Hindlimb muscle (tissue), 1 donor: Measurements from ENCODE around the gene PSG6. TPM values are rescaled to one million over a fixed set of nuclear protein-coding genes. Genes with fewer than 3 reads are reported as not detected.
"Not testable (repeated sequence)": the region's sequence is repeated elsewhere in the genome, so short reads cannot be mapped to it uniquely, and the experiment has no call there.

Experiments
- DNase-seq: peaks from one replicate; pipeline ENCODE4 v3.0.0-alpha.2; 2013
- polyA plus RNA-seq: library from polyadenylated mRNA; unstranded; fragments of 120-200 nt; gene quantifications from one replicate; pipeline ENCODE4 v1.2.1, GENCODE V29; 2013; ENCODE audit not compliant: insufficient read length

The PSG6 gene
- not detected for polyA plus RNA-seq

DNA sequence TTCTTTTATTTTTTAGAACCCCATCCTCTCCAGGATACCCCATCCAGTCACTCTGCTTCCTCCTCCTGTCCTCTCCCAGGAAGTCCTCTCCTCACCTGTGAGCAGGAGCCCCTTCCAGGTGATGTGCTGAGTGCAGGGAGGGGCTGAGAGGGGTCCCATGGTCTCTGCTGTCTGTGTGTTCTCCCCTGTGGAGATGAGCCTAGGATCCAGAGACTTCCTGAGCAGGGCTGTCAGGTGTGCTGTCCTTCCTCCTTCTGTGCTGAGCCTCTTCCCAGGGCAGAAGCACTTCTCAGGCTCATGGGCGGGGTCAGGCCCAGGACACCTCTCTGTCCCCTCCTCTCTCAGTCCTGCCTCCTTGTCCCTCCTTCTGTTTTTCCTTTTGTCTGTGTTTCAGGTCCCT lies at the start of gene PSG6:
Gene PSG6, minus strand, starts transcription at position 261 of the 400 bp plus-strand sequence. Its CDS starts 102 bp downstream, at position 159.
- not testable (repeated sequence) for DNase-seq

DNA sequence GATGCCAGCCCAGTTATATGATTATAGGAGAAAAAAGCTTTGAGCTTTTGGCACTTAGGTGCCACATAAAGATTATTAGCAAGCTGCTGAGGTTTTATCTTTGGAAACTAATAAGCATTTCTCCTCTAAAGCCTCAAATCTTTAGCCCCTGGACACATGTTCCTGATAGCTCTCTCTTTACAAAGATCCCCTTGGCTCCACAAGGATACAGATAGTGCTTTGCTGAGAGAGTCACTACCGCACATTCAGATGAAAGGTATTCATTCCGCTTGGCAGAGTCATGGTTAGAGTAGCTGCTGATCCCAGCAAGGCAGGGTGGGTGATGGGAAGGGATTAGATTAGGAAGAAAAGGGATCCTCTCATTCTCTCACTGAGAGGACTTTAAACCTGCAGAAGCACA lies 47.5 kb upstream of the PSG6 start:
- no peak for DNase-seq

DNA sequence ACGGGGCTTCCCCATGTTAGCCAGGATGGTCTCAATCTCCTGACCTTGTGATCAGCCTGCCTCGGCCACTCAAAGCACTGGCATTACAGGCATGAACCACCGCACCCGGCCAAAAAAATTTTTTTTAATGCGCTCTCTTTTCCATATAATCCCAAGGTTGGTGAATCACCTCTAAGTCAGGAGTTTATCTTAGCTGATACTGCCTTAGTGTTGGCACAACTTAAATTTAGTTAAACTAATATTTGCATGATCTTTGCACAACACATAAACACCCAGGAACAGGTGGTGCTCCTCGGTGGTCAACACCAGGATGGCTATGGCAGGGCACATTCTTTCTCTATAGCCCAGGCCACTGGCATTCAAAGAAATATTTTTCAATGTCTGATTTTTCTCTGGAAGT lies 43.4 kb upstream of the PSG6 start:
- no peak for DNase-seq

DNA sequence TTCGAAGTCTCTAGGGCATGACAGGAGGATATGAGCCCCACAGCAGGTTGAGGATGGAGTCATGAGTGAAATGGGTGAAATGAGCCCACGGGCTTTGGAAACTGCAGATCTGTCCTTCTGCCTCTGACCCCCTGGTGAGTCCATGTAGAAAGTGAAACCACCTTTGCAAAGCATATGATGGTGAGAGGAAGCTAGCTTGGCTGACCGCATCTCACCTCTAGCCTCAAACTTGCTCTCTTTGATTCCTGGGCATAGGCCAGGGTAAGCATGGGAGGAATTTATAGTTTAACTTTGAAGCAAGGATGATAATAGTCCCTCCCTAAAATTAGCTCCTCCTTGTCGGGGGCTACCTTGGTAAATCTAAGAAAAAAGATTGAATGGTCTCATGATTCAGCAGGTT lies 34.4 kb upstream of the PSG6 start:
- not testable (repeated sequence) for DNase-seq

DNA sequence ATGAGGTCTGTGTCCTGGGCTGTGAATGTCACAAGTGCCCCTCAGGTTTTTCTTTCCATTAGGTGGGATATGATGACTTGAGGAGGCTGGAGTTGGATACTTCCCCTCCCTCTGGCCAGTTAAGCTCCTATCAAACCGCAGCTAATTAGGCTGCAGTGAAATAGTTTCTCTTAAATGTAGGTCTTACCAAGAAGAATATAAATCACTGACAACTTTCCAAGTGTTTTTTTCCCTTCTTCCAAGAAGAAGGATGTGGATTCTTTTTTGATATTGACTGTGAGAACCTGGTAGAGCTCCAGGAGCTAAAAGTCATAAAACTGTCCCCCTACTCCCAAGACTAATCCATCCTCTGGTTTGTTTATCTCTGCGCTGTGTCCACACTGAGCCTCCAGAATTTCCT lies 33.8 kb upstream of the PSG6 start:
- DNase-seq: not testable (repeated sequence)

DNA sequence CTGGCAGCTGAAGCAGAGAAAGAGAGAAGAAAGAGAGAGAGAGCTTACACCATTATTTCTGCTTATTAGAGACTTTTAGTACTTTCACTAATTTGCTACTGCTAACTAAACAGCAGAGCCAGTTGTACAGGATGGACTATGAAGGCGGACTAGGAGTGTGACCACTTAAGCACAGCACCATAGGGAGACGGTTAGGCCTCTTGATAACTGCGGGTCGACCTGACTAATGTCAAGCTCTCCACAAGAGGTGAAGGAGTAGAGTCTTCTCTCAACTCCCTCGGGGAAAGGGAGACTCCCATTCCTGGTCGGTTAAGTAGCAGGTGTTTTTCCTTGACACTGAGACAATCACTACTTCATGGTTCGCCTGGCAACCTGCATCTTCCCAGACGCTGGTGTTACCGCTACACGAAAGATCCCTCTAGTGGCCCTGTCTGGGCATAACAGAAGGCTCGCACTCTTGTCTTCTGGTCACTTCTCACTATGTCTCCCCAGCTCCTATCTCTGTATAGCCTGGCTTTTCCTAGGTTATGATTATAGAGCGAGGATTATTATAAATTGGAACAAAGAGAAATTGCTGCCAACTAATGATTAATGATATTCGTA lies 24.6 kb upstream of the PSG6 start:
- DNase-seq: no peak

DNA sequence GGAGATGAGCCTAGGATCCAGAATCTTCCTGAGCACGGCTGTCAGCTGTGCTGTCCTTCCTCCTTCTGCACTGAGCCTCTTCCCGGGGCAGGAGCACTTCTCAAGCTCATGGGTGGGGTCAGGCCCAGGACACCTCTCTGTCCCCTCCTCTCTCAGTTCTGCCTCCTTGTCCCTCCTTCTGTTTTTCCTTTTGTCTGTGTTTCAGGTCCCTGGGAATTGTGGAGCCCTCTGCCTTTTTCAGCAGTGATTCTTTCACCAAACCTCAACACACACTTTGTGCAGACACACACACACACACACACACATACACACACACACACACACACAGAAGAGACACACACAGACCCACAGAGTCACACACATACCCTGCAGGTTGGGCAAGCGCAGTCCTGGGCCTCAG lies 19.4 kb upstream of the PSG6 start, which contains the start of gene PSG7:
Gene PSG7, minus strand, starts transcription at position 101 of the 400 bp plus-strand sequence. CDS start 131 bp downstream, outside the sequence.
- DNase-seq: not testable (repeated sequence)

DNA sequence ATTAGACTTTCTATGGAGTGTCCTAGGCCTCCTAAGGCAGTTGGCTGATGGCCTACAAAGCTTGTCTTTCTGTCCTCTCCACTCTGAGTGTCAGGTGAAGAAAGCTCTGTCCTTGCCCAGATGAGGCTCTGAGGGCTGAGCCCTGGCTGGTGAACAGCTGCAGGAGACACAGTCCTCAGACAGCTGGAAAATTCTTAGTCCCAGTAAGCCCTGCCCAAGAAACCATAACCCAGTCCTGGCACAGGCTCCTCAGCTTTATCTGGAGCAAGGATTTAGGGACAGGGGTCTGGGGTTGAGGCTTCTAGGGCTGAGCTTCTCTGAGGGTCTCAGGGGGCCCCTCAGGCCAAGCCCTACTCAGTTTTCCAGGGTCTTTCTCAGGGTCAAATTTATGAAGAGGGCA lies 17.0 kb upstream of the PSG6 start:
- DNase-seq: not testable (repeated sequence)

DNA sequence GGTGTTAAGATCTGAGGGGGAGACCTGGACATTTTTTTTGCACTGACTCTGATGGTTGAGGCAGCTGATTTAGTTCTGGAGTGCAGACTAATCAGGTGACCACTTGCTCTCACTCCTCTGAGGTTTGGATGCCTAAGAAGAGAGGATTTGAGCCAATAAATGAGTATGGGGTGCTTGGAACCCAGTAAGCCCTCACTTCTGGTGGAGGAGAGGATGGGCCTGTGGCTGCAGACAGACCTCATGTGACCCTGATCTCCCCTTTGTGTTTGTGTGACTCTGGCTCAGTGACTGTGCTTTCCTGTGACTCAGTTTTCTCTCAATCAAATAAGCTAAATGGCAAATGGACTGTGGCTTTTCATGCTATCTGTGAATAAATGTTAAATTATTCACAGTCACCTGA lies 16.5 kb upstream of the PSG6 start:
- not testable (repeated sequence) for DNase-seq

DNA sequence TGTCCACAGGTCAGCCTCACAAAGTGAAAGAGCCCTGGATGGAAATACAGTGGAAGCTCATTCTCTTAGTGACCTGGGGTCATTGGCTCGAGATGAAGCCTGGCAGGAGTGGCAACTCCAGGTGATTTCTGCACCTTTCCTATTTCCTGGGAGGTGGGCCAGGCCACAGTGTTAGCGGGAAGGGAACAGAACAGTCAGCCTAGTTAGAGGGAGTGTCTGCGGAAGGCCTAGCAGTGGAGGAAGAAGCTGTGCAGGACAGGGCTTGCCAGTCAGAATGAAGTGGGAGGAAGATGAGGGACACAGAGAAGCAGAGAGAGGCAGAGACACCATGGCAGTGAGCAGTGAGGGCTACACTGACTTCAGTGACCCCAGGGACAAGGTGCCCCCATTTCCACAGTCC lies 15.7 kb upstream of the PSG6 start:
- not testable (repeated sequence) for DNase-seq

DNA sequence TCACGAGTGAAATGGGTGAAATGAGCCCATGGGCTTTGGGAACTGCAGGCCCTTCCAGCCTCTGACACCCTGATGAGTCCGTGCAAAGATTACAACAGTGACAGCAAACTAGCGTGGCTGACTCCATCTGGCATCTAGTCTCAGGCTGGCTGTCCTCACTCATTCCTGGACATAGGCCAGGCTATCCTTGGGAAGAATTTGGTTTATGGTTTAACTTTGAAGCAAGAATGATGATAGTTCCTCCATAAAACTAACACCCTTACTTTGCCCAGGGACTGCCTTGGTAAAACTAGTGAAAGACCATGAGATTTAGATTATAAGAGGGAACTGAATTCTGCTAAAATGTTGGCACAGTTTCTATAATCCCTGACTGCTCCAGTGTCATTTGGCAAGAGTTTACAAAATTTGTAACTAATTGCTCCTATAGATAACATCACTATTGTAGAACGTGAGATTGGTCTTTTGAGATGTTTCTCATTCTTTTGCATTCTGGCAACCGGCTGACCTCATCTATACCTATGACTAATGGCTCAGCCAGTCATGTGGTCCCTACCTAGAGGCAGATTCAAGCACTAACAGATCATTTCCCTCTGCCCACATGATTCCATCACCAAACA lies 14.9 kb upstream of the PSG6 start:
- DNase-seq: not testable (repeated sequence)

DNA sequence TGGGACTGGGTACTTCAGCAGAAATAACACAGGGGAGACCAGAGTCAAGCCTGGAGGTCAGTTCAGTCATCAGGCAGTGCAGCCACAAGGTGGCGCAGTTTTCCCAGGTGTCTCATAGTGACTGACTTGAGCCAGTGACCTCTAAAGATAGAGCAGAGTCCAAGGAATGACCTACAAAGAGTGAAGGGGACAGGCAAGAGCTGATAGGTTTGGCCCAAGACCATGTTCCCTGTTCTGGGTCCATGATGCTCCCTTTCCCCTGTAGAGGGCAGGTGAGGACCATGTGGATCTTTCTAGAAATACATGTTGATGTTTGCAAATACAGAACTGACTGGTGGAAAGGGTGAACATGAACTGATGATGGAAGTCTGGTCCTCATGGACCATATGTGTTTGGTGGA lies 12.5 kb upstream of the PSG6 start:
- DNase-seq: not testable (repeated sequence)

DNA sequence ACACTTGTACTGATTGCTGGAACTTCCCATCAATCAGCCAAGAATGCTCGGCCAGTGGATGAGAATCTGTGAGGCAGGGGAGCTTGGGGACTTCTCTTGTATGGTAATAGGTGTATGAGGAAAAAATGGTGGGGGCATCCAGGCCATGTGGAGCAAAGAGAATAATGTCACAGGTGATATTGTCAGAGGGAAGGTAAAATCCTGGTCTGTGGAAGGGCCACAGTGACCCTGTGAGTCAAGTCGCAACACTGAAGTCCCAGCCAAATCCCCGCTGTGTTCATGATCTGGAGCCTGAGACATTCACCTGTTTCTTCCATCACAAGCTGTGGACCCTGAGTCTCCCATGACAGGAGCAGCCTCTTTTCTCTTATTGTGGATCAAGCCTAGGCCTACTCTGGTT lies 11.2 kb upstream of the PSG6 start:
- no peak for DNase-seq

DNA sequence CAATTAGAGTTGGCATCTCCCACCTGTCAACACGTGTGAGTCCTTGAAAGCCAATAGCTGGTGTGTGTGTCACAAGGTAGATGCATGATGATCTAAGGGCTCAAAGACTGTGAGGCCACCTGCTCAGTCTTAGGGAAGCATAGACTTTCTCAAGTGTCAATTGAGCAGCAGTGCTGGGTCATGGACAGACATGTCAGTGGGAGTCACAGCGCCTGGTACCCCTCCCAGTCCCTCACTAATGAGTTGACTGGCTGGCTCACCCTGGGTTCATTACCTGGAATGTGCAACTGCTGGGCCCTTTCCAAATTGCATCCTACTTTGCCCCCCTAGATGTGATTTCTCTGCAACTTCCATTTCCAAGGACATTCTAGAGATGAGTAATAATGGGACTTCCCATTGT lies 9.1 kb upstream of the PSG6 start:
- DNase-seq: no peak

DNA sequence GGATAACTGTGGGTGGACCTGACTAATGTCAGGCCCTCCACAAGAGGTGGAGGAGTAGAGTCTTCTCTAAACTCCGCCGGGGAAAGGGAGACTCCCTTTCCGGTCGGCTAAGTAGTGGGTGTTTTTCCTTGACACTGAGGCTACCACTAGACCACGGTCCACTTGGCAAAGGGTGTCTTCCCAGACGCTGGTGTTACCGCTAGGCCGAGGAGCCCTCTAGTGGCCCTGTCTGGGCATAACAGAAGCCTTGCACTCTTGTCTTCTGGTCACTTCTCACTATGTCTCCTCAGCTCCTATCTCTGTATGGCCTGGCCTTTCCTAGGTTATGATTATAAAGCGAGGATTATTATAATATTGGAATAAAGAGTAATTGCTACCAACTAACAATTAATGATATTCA lies 5.4 kb upstream of the PSG6 start:
- not testable (repeated sequence) for DNase-seq

DNA sequence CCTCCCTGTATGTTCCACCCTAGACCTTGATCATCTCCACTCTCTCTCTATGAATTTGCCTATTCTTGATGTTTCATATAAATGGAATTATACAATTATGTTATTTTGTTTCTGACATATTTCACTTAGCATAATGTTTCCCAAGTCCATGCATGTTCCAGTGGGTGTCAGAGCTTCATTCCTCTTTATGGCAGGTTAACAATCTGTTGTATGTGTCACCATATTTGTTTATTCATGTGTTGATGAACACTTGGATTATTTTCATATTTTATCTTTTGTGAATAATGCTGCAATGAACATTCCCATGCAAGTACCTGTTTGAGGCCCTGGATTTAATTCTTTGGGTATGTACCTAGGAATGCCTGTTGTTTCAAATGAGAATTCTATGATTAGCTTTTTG lies 3.3 kb upstream of the PSG6 start:
- not testable (repeated sequence) for DNase-seq

DNA sequence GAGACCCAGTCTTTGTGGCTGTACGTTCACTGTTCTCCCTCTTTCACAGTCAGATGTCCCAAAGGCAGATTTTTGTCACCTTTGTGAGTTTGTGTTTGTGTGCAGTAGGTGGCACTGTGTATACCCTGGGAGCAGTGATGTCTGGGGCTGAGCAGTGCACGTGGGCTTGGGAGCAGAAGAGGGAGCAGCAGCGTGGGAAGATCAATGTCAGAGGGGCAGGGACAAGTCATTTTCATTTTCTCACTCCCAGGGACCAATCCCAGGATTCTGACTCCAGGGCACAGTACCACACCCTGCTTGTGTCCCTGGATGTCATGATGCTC lies 2.0 kb upstream of the PSG6 start:
- no peak for DNase-seq

DNA sequence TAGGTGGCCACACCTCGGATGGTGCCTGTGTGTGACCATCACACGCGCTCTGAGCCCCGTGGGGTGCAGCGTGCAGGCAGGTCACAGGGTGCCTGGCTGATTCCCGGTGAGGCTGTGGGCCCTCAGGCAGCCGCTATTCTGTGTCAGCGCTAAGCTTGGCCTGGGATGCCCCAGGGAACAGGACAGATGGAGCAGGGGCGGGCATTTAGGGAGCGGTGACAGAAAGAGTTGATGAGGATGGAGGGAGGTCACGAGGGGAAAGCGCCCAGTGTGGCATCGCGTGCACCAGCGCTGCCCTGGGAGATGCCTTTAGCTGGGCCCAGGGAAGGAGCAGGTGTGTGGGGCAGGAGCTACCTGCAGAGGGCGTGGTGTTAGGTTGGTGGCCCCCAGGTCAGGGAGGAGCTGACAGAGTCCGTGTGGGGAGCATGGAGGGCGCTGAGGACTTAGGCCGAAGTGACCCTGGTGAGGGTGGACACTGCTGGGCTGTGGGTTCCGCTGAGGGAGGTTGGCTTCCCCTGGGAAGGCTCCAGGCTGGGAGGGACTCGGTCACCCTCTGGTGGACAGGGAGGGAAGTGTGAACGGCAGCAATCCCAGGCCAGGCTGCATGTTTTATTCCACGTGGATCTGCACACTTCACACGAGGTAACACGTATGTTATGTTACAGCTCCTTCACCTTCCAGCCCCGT lies 1.5 kb upstream of the PSG6 start:
- DNase-seq: not testable (repeated sequence)

DNA sequence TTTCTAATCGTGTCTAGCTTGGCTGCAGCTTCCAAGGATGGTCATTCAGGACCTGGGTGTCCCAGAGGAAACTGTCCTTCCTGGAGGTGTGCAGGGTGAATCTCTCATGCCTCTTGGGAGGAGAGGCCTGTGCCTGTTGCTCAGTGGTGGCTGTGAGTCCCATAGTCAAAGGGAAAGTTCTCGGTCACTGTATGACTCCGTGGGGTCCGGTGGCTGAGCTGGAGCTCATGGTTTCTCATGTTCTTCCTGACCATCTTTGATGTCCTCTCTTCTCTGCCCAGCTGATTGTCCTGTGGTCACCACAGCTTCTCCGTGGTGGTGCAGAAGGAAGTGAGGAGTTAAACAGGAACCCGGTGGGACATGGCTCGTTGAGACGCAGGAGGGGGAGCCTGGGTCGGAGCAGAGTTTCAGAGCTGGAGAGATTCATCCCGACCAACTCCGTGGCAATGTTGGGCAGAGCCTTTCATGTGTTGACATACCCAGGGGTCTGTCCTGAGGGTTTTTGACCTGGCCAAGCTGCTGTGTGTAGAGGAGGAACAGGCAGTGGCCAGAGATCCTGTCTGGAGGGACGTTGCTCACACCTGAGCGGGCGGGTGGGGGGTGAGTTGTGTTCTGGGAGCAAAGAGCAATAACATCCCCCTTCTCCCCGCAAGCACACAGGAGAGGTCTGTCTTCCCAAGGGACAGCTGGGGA lies 829 bp upstream of the PSG6 start:
- DNase-seq: not testable (repeated sequence)

DNA sequence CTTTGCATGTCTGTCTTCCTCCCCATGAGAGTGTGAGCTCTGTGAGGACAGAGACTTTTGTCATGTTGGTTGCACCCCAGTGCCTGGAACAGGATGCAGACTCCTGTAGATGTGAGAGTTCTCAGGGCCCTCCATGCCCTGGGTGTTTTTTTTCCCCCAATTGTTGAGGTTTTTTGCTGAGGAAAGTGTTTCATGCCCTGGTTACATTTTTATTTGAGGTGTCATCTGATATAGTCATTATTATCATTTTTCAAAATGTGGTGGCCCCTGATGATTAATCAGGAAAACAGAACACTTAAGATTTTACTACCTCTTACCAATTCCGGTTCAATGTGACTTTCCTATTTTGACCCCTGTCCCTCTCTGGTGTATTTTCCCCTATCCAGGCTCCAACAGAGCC lies 763 bp downstream of the PSG6 start:
- DNase-seq: not testable (repeated sequence)

DNA sequence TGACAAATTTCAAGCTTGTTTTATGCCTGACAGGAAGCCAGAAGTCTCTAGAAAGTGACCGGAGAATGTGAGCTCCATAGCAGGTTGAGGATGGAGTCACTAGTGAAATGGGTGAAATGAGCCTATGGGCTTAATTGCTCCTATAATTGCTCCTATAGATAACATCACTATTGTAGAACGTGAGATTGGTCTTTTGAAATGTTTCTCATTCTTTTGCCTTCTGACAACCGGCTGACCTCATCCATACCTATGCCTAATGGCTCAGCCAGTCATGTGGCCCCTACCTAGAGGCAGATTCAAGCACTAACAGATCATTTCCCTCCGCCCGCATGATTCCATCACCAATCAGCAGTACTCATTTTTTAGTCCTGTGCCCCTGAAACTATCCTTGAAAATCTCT lies 4.2 kb downstream of the PSG6 start:
- DNase-seq: not testable (repeated sequence)

DNA sequence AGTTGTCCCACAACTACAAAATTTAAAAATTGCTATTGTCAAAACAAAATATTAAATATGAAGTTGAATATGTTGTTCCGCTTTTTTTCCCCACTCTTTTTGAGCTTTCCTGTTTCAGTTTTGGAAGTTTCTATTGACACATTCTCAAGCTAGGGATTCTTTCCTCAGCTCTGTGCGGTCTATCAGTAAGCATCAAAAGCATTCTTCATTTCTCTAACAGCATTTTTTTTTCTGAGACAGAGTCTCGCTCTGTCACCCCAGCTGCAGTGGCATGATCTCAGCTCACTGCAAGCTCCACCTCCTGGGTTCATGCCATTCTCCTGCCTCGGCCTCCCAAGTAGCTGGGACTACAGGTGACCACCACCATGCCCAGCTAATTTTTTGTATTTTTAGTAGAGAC lies 4.8 kb downstream of the PSG6 start:
- DNase-seq: not testable (repeated sequence)

DNA sequence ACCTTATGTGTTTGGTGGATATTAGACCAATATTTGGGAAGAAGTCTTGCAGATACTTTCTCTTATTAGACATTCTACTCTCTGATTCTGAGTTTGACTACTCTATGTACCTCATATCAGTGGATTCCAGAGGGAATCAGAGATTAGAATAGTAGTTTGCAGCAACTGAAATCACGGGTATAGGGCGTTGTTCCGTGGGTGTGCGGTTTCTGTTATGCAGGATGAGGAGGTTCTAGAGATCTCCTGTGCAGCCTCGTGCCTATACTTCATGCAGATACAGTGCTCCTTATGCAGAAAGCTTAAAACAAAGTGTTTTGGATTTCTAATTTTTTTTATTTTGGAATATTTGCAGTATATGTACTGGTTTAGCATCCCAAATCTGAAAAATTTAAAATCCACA lies 6.0 kb downstream of the PSG6 start:
- not testable (repeated sequence) for DNase-seq
